ENCODE data around the gene IPO13.

GRCh38 chr1:43974443-43975248 is 27.9 kb downstream of the IPO13 start, which contains the start of gene ATP6V0B:
- TF ChIP-seq USF2 (IDR thresholded peaks at IDR 0.05; ENCODE audit: borderline replicate concordance, low read depth, low read length): peak; percentile 98
- peak; percentile 37; the same call in 1 of the 2 replicates for TF ChIP-seq ZBTB40 (IDR thresholded peaks at IDR 0.05; ENCODE audit: borderline replicate concordance)
- TF ChIP-seq TCF7 (IDR thresholded peaks at IDR 0.05; ENCODE audit: borderline replicate concordance): no peak
- TF ChIP-seq SRF (IDR thresholded peaks at IDR 0.05; ENCODE audit: low read depth in 2 of 2, low read length in 2 of 2): peak in 1 of 2 experiments; percentile 30; a peak in 2 of 4 replicates
- TF ChIP-seq KAT2A (conservative IDR thresholded peaks at IDR 0.05; ENCODE audit: control insufficient read depth, low read depth, low read length): no peak
- peak in 2 of 3 experiments; percentile 1 to 6; a peak in 1 of 6 replicates for TF ChIP-seq CTCF (IDR thresholded peaks at IDR 0.05 in 2 of 3, conservative IDR thresholded peaks at IDR 0.05 in 1 of 3; ENCODE audit: control insufficient read depth in 2 of 3, extremely low read depth in 1 of 3, insufficient read depth in 1 of 3, low read depth in 3 of 3, low read length in 3 of 3)
- peak; percentile 86; the same call in 1 of the 2 replicates for TF ChIP-seq HDGF (IDR thresholded peaks at IDR 0.05)
- TF ChIP-seq REST (IDR thresholded peaks at IDR 0.05; ENCODE audit: low read depth, low read length): no peak
- no peak for TF ChIP-seq GABPA (IDR thresholded peaks at IDR 0.05; ENCODE audit: low read depth)

Data from GM12878 (cell line).